HUDEP-2 (cell line): ENCODE data around the gene IGFBP5.

Experiments used
- DNase-seq, 76 experiments: peaks; one replicate each; lab custom pipeline; 2025; ENCODE audit not compliant: unreplicated experiment in 76 of 76; lab: John Stamatoyannopoulos, UW

Gene IGFBP5

DNA sequence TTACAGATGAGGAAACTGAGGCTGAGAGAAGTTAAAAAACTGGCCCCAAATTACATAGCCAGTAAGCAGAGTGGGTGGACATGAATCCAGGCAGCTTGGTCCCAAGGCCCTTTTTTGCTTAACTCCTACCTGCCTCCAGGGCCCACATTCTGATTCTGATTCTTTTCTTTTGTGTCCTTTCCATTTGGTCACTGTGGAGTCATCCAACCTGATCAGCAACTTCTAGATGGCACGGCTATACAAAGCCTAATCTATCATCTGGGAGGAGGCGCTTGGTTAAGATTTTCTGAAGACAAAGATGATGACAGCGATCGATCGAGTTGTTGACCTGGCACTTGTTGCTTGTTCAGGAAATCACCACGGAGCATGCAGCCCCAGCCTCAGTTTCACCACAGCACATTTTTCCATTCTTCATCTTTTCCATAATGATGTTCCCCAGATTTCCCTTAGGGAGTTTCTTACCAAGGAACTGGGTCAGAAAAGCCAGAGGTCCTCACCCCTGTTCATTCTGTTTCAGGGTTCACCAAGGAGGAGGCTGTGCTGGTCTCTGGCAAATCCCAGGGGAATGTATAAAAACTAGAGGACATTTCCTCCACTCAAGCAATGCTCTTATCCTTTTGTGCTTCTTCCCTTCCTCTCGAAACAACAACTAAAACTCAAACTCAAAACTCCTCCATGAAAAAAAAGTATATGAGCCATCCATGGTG, 69.0 kb downstream of the IGFBP5 start:
- DNase-seq = no peak

DNA sequence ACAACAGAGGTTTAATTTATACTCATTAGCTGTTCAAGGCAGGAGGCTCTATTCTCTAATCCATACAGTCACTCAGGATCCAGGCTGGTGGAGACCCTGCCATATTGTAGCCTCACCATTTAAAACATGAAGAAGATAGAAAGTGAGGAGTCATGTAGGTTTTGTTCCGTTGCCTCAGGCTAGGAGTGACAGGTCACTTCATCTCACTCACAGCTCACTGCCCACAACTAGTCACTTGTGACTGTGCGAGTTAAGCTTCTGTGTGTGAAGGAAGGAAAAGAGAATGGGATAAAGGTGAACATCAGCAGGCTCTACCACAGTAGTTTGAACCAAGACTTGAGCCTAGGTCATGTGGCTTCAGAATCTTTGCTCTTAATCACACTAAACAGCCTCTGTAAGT, 71.1 kb downstream of the IGFBP5 start:
- DNase-seq = no peak

DNA sequence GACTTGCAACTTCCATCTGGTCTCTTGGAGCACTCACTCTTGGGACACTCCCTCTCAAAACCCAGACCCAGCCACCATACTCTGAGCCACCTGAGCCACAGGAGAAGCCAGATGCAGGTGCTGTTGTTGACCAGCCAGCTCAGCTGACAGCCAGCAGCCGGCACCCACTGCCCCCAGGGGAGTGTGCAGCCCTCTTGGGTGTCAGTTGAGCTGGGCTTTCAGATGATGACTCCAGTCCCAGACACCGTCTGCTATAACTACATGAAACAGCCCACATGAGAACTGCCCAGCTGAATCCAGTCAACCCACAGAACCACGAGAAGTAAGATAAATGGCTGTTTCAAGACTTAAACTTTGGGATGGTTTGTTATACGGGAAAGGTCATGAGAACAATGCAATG, 72.8 kb downstream of the IGFBP5 start:
- DNase-seq = no peak
